K562 (cell line): ENCODE data around the gene HPGDS.

Experiments used
- BHLHE40 ChIP-seq: IDR thresholded peaks from 2 replicates; pipeline ENCODE4 v1.6.1; 2011; ENCODE audit warnings: low read length, improper control_type of control experiment
- CTCF ChIP-seq, 3 experiments: IDR thresholded peaks in 2 of 3; conservative IDR thresholded peaks in 1 of 3; 2 replicates each; pipeline ENCODE4 v1.5.1; 2011 to 2012; ENCODE audit warnings: low read length in 3 of 3, mild to moderate bottlenecking in 3 of 3, control low read depth in 2 of 3, improper control_type of control experiment in 1 of 3, inconsistent platforms in 1 of 3, low read depth in 1 of 3, mixed read lengths in 1 of 3, moderate library complexity in 1 of 3; ENCODE audit not compliant: insufficient read depth in 2 of 3
- EZH2 ChIP-seq: IDR thresholded peaks from 2 replicates; pipeline ENCODE4 v1.6.1; 2012; ENCODE audit warnings: low read depth, mild to moderate bottlenecking, inconsistent platforms, low read length, borderline replicate concordance
- HDAC2 ChIP-seq: fragments of 450-650 bp; IDR thresholded peaks from 2 replicates; pipeline ENCODE4 v1.6.1; 2016; ENCODE audit warnings: mild to moderate bottlenecking
- PATZ1 ChIP-seq: fragments of 250-450 bp; sonication (Bioruptor Pico); IDR thresholded peaks from 2 replicates; pipeline ENCODE4 v1.5.0; 2020; ENCODE audit warnings: mild to moderate bottlenecking, borderline replicate concordance
- RCOR1 ChIP-seq, 2 experiments: IDR thresholded peaks; 2 replicates each; pipeline ENCODE4 v1.6.1; 2012; ENCODE audit warnings: low read depth in 2 of 2, low read length in 2 of 2, borderline replicate concordance in 1 of 2, improper control_type of control experiment in 1 of 2
- SMAD1 ChIP-seq: fragments of 150-350 bp; IDR thresholded peaks from 2 replicates; pipeline ENCODE4 v1.6.1; 2014; ENCODE audit warnings: low read length, low read depth; ENCODE audit not compliant: partially characterized antibody

- no peak for TF ChIP-seq HDAC2
- TF ChIP-seq CTCF (IDR thresholded peaks at IDR 0.05 in 2 of 3, conservative IDR thresholded peaks at IDR 0.05 in 1 of 3; ENCODE audit: insufficient read depth in 2 of 3, low read depth in 1 of 3, low read length in 3 of 3) = no peak
- TF ChIP-seq BHLHE40 = no peak
- TF ChIP-seq SMAD1 = no peak
- TF ChIP-seq PATZ1 (CRISPR knock-in tag) = no peak
- TF ChIP-seq RCOR1 (IDR thresholded peaks at IDR 0.05; ENCODE audit: borderline replicate concordance in 1 of 2, low read depth in 2 of 2, low read length in 2 of 2) = no peak
- TF ChIP-seq EZH2 = no peak
Observed at GRCh38 chr4:94262163-94263016, 80.2 kb downstream of the HPGDS start.
